COLO829 (cell line): ENCODE measurements around the gene NAT16.
"Not testable (repeated sequence)": the region's sequence is repeated elsewhere in the genome, so short reads cannot be mapped to it uniquely, and the experiment has no call there.

Experiments
- DNase-seq: peaks from one replicate; pipeline ENCODE4 v3.0.0; 2012; ENCODE audit warnings: low spot score

NAT16 gene

DNA sequence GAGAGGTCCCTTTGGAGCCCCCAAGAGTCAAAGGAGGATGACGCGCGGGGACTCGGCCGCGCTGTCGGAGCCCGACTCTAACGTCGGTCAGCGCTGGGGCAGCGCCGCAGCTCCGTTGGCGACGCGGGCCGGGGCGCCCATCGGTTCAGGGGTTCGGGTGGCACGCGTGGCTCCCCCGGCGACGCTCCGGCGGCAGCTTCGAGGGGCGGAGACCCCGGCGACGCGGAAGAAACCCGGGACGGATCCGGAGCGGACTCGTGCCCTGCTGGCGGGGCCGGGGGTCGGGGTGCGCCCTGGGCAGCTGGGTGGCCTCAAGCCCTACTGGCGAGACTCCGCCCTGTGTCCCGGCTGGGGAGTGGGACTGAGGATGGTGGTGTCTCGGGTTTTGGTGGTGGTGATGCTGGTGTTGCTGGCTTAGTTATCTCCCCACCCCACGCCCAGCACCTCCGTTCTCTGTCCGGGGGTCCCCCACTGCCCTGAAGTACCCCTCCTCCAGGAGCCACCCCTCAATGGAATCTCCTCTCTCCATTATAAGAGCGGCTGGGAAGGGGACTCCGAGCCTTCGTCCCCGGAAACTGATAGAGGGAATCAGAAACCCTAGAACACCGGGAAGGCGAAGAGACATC lies at the start of gene NAT16:
NAT16 (minus strand) TSS at position 164 of the 626 bp plus-strand sequence. CDS start 5,486 bp downstream, outside the sequence.
- no peak for DNase-seq

DNA sequence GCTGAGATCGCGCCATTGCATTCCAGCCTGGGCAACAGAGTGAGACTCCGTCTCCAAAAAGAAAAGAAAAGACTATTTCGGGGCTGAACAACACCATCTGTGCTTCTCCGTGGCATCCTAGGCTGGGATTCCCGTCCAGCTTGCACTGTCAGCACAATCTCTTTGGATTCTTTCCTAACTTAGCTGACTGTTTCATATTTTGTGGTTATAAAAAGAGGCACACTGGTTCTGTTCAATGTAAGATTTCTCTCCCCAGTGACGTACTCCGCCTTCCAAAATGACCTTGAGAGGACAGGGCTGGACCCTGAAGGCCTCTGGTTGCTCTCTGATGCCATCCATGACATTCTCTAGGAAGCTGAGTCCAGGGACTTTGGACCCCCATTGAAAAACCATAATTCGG lies 46.6 kb upstream of the NAT16 start:
- DNase-seq: no peak

DNA sequence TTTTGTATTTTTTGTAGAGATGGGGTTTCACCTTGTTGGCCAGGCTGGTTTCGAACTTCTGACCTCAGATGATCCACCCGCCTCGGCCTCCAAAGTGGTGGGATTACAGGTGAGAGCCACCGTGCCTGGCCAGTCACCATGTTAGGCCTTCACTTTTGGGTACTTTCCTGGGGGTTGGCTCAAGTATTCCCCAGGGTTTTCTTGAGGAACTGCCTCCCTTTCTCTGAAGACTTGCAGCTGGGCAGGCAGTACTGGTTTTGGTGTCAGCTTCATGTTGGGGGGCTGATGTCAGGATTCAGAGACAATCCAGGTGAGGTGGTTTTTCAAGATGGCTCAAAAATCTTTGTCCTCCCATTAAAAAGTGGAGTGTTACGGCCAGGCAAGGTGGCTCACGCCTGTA lies 45.6 kb upstream of the NAT16 start:
- DNase-seq: no peak

GRCh38 chr7:101223528-101223927 lies 43.4 kb upstream of the NAT16 start:
- DNase-seq: no peak

DNA sequence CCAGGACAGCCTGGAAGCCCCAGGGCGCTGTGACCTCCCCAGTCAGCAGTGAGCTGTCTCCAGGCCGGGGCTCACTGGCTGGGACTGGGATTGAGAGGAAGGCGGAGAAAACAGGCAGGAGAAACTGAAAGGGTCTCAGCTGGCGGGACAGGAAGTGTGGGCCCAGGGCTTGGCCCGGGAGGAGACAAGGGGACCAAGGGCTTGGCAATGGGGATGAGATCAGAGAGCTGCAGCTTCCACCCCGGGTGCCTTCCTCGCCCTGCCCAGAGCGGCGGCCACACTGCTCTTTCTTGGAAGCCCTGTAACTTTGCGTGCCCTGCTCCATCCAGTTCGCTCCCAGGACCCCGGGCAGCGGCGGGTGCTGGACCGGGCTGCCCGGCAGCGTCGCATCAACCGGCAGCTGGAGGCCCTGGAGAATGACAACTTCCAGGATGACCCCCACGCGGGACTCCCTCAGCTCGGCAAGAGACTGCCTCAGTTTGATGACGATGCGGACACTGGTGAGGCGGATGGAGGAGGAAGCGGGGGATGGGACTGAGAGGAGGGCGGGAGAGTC lies 42.3 kb upstream of the NAT16 start:
- no peak for DNase-seq

DNA sequence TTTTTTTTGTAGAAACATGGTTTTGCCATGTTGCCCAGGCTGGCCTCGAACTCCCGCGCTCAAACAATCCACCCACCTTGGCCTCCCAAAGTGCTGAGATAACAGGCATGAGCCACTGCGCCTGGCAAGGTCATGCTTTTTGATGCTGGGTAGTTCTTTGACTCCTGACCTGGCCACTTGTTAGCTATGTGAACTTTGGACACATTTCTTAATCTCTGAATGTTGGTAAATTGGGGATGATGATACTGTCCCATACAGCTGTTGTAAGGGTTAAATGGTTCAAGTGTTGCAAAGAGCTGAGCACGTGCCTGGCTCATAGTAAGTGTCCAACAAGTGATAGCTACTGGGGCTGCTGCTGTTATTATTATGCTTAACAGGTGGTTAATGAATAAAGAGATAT lies 40.2 kb upstream of the NAT16 start:
- no peak for DNase-seq

- no peak for DNase-seq
Measured at GRCh38 chr7:101218236-101219125, 38.4 kb upstream of the NAT16 start.

- DNase-seq: peak; percentile 100
Measured at GRCh38 chr7:101217388-101218235, 37.5 kb upstream of the NAT16 start, which contains the start of the genes PLOD3 and ZNHIT1. Gene PLOD3, minus strand, starts transcription at chr7:101217581. Its CDS starts 307 bp downstream, at chr7:101217274. Gene ZNHIT1, plus strand, starts transcription at chr7:101218165. Its CDS starts 31 bp downstream, at chr7:101218196.

DNA sequence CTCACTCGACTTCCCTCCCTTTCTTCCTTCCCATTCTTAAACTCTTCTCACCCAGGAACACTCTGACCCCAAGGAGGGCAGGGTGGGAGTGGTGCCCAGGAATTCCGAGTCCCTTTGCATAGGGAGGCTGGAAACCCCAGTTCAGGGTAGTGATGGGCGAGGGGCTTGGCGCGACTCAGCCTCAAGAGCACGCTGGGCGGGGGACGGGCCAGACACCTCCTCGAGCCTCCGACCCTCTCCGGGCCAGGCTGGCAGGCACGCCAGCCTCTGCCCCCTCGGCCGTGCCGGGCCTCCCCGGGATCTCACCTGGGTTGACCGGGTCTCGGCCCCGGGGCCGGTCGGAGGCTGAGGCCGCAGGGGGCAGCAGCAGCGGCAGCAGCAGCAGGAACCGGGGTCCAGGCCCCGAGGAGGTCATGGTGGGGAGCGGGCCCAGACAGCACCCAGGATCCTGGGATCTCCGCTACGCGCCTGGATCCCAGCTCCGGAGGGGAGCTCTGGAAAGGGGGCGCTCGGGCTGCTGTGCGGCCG lies 36.8 kb upstream of the NAT16 start:
- no peak for DNase-seq

DNA sequence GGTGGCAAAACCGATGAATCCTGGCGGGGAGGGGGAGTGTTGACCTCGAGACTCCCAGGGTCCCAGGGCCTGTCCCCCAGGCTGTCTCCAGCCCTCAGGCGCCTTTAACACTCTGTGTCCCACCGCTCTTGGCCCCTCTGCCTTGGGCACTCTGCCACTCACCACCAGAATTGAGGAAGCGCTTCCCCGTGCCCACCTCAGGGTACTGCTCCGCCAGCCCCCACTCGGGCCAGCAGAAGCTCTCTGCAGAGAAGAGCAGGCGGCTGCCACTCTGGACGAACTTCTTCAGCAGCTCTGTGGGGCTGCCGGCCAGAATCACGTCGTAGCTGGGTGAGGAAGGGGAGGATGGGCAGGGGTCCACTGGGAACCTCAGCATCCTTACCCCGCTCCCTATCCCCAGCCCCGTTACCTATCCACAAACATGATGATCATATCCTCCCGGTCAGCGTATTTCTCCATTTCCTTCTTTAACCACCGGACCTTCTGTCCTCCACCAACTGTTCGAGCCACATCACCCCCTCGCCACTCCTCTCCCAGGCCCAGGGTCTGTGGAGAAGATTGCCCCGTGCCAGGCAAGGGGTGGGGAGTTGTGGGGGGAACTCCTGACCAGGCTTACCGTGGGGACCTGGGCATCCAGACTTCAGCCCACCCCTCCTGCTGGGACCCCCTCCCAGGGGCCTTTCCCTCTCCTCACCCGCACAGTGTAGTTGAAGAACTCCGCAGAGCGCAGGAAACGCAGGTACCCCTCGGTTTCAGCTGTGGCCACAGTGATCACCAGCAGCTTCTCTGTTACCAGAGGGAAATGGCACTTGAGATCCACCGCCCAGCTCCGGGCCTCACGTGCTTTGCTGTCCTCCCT lies 36.1 kb upstream of the NAT16 start:
- DNase-seq: peak; percentile 40

DNA sequence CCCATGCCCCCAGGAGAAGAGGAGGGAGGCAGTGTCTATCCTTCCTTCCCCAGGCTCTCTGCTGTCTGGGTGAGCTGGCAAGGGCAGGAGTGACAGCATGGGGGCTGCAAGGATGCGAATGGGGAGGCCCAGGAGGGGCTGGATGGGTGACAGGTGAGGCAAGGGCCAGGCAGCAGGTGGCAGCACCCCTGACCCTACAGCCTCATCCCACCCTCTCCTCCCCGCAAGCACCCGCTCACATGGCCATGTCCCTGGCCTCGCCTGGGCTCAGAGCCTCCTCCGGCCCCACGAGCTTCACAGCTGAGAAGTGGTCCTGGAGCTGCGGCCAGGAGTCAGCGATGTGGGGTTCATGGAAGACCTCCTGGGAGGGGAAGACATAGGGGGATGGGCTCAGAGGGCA lies 31.9 kb upstream of the NAT16 start:
- no peak for DNase-seq

DNA sequence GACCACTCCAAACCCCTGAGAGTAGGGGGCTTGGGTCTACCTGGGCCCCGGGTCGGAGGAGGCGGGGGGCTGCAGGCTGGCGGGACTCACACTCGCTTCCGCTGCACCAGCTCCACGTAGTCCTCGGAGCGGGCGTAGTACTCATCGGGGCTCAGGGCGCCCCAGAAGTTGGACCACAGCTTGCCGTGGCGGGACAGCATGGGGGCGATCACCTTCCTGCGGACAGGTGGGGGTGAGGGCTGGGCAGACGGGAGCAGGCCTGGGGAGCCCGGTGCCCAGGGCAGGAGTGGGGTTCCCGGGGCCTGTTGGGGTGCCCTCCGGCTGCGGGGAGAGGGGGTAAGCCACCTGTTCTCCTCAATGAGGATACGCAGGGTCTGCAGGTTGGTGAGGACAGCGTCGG lies 31.4 kb upstream of the NAT16 start:
- no peak for DNase-seq

DNA sequence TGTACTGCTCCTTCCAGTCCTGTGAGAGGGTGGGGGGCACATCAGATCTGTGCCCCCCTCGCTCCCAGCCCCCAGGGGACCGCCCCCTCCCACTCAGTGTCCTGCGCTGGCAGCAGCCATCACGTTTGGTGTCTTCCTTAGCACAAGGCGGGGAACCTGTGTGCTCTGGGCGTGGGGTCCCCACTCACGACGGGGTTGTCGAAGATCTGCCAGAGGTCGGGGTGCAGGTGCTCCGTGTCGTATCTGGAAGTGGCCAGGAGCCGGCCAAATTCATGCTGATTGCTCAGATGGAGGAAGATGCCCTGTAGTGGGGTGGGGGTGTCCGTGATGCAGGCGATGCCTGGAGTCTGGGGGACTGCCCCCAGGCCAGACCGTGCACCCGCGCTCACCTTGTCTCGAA lies 30.1 kb upstream of the NAT16 start:
- no peak for DNase-seq

GRCh38 chr7:101208794-101209193 lies 28.7 kb upstream of the NAT16 start:
- no peak for DNase-seq

- DNase-seq: no peak
Measured at GRCh38 chr7:101207459-101207858, 27.4 kb upstream of the NAT16 start.

DNA sequence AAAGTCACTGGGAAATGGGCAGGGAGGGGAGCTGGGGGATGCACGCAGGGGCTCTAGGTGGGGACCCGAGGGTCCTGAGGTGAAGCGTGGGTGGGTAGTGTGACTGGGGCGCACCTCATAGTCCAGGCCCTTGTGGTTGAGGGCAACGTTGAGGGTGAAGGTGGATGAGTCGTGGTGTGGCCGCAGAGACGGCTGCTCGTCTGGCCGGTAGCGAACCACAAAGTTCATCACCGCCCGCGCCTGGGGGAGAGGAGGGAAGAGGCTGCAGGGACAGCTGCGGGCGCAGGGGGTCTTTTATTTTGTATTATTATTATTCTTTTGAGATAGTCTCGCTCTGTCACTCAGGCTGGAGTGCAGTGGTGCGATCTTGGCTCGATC lies 26.6 kb upstream of the NAT16 start:
- DNase-seq: no peak

DNA sequence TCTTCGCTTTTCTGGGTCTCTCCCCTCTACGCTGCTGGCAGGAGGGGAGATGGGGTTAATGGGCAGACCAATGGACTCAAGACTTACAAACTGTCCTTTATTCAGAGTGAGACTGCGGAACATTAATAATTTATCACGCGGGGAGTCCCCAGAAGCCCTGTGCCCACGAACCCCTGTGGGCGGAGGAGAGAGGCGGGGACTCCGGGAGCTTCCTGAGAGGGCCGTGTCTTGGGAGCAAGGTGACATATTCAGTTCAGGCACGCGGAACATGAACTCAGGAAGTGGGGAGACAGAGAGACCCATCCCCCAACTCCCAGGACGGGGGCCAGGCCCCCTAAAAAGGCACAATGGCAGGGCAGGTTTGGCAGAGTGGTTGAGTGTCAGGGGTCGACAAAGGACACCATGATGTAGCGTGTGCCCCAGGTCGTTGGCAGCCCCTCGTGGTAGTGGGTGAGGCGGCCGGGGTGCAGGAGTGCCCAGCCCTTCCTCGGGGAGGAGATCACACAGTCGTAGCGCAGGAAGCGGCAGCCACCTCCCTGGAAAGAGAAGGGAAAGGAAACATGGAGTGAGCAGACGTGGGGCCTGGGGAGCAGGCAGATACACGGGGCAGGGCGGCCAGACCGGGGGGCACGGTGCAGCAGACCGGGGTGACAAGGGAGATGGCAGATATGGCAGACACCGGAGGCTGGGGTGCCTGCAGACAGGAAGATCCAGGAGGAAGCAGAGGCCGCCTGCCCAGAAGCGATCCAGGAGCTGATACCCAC lies 26.0 kb upstream of the NAT16 start:
- no peak for DNase-seq

- not testable (repeated sequence) for DNase-seq
Measured at GRCh38 chr7:101203740-101204738, 23.9 kb upstream of the NAT16 start.

DNA sequence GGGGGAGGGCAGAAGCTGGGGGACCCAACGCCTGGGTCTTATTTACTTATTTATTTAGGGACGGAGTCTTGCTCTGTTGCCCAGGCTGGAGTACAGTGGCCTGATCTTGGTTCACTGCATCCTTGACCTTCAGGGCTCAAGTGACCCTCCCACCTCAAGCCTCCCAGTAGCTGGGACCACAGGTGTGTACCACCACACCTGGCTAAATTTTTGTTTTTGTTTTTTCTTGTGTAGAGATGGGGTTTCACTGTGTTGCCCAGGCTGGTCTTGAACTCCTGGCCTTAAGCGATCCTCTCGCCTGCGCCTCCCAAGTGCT lies 22.5 kb upstream of the NAT16 start:
- DNase-seq: no peak
